ENCODE results near the gene PLPP7. TPM values are rescaled to one million over a fixed set of nuclear protein-coding genes. Genes with fewer than 3 reads are reported as not detected.

The PLPP7 gene
- polyA plus RNA-seq, 2 of the 4 experiments (the other 2 are of a cell fraction), result 0.08 TPM; not detected in 1

DNA sequence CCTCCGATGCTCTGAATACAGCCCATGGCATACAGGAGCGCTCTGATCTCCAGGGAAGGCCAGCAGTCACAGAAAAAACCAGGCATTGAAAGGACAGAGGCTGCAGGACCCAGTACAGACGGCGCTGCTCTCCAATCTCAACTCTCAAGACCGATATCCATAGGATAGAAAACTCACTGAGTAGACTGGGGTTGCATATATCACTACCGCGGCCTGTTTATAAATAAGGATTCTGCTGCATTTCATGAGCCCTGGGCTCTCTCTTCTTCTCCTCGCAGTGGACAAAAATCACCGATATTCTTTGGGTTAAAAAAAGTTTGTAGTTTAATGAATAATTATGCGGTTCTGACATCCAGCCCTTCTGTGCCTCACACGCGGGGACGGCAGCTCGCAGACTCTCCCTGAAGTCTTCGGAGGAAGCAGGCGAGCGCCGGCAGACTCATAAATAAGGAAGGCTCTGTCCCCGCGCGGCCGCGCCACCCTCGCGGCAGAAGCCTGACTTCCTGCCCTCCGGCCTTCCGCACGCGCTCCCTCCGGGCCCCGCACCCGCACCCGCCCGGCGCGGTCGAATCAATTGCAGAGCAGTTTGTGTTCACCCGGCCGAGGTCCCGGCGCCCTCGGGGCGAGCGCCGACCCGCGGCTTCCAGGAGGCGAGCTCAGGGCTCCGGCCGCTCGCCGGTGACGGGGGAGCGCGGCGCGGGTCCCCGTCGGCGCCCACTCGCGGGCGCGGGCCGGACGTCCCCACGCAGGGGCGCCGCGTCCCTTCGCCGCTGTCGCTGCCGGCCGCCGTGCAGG is 13.2 kb upstream of the PLPP7 start, which contains the start of gene FAM78A (continued):
- TF ChIP-seq TFCP2L1 (CRISPR knock-in tag; IDR thresholded peaks at IDR 0.05), result no peak
- TF ChIP-seq EHMT2 (IDR thresholded peaks at IDR 0.05; ENCODE audit: low read depth), result no peak
- no peak for TF ChIP-seq JUN (IDR thresholded peaks at IDR 0.05)
- TF ChIP-seq, protein P1, sequence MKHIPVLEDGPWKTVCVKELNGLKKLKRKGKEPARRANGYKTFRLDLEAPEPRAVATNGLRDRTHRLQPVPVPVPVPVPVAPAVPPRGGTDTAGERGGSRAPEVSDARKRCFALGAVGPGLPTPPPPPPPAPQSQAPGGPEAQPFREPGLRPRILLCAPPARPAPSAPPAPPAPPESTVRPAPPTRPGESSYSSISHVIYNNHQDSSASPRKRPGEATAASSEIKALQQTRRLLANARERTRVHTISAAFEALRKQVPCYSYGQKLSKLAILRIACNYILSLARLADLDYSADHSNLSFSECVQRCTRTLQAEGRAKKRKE (CRISPR knock-in tag; IDR thresholded peaks at IDR 0.05; ENCODE audit: low read depth), result no peak
- TF ChIP-seq RARB (CRISPR knock-in tag; IDR thresholded peaks at IDR 0.05), result no peak
- no peak for TF ChIP-seq KDM5A (IDR thresholded peaks at IDR 0.05)
- TF ChIP-seq NPAS2 (CRISPR knock-in tag; IDR thresholded peaks at IDR 0.05; ENCODE audit: borderline replicate concordance), result no peak
- no peak for TF ChIP-seq GATA3 (IDR thresholded peaks at IDR 0.05; ENCODE audit: borderline replicate concordance)

DNA sequence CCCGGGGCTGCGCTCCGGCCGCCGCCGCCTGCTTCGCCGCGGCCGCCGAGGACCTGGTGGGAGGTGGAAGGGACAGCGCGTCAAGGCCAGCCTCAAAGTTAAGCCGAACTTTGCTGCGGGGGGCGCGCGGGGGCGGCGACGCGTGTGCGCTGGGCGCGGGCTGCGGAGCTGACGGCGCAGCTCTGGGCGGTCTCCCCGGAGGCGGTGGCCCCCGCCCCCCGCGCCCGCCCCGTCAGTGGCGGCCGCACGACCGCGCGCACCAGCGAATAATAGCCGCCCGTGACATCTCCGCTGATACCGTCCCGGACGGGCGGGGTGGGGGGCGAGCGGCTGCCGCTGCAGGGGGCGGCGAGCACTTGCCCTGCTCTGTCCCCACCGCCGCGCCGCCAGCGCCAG is 12.6 kb upstream of the PLPP7 start:
- Histone ChIP-seq H3K4me3 (peak overlapping the region; percentile 70), H3K4me1 (no peaks in the 10 kb centered on the region; the same call in 2 of the 3 replicates), H3K9me3 (no peaks in the 10 kb centered on the region), H3K4me2 (peak overlapping the region; percentile 100), H3K27ac (peak overlapping the region; percentile 51 to 85; a peak in 5 of 6 replicates)
- ATAC-seq (no peak), FAIRE-seq (no peak), DNase-seq (ENCODE audit: low read depth in 1 of 2, low spot score in 1 of 2) (no peak)
- TF ChIP-seq SREBF2 (IDR thresholded peaks at IDR 0.05) (no peak), GATA3 (IDR thresholded peaks at IDR 0.05; ENCODE audit: borderline replicate concordance) (no peak)
- ChIA-PET POLR2A (no interaction called here), CTCF (no interaction called here)
- no CpG with 5 or more reads among the region's 60 CpGs for WGBS (ENCODE audit: missing lambda C conversion rate)

DNA sequence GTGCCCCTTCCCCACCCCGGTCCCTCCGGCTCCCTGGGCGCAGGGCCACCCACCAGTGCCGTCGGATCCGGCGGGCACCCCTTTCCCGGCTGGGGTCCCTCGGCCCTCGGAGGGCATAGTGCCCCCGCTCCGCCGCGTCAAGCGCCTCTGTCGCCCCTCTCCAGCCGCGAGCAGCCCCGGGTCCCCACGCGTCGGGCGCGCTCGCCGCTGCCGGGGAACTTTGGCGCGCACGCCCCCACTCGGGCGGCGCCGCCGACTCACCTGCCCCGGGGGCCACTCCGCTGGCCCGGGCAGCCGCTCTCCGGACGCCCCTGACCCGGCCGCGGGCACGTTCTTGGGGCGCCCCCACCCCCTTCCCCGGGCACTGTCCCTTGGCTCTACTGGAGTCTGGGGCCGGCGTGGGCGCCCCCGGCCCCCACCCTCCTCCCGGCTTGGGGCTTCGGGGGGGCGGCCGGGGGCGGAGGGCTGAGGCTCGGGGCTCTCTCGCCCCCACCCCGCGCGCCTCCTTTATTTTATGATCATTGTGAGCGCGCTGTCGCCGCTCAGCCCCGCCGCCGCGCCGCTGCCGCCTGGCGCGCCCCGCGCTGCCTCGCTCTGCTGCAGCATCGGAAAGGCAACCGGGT is 12.1 kb upstream of the PLPP7 start:
- POLR2A ChIA-PET, result no interaction called here
- no peak for FAIRE-seq

More for the DNA sequence above, 12.1 kb upstream of the PLPP7 start:
- Histone ChIP-seq H3K27ac (peak overlapping the region; percentile 51 to 85), H3K4me3 (peak overlapping the region; percentile 70), H3K4me2 (peak overlapping the region; percentile 100), H3K4me1 (no peaks in the 10 kb centered on the region; the same call in 2 of the 3 replicates), H3K9me3 (no peaks in the 10 kb centered on the region)
- WGBS (ENCODE audit: missing lambda C conversion rate), result 0% methylated on average over 1 of the region's 78 CpGs
- CTCF ChIA-PET, result interaction anchor here (1.5 to 1.6 kb wide), 2 partner anchors 26 to 231 kb away, joined by 3 read pairs; no protein-coding TSS in a partner anchor
- DNase-seq (ENCODE audit: low read depth in 1 of 2, low spot score in 1 of 2), result no peak
- TF ChIP-seq, protein P2, sequence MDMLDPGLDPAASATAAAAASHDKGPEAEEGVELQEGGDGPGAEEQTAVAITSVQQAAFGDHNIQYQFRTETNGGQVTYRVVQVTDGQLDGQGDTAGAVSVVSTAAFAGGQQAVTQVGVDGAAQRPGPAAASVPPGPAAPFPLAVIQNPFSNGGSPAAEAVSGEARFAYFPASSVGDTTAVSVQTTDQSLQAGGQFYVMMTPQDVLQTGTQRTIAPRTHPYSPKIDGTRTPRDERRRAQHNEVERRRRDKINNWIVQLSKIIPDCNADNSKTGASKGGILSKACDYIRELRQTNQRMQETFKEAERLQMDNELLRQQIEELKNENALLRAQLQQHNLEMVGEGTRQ (IDR thresholded peaks at IDR 0.05), result no peak
- TF ChIP-seq, protein P3, sequence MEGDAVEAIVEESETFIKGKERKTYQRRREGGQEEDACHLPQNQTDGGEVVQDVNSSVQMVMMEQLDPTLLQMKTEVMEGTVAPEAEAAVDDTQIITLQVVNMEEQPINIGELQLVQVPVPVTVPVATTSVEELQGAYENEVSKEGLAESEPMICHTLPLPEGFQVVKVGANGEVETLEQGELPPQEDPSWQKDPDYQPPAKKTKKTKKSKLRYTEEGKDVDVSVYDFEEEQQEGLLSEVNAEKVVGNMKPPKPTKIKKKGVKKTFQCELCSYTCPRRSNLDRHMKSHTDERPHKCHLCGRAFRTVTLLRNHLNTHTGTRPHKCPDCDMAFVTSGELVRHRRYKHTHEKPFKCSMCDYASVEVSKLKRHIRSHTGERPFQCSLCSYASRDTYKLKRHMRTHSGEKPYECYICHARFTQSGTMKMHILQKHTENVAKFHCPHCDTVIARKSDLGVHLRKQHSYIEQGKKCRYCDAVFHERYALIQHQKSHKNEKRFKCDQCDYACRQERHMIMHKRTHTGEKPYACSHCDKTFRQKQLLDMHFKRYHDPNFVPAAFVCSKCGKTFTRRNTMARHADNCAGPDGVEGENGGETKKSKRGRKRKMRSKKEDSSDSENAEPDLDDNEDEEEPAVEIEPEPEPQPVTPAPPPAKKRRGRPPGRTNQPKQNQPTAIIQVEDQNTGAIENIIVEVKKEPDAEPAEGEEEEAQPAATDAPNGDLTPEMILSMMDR (IDR thresholded peaks at IDR 0.05), result 0 out of 3 replicates have a peak, but pooled peaks have one; percentile 9
- no peak for ATAC-seq

Measured in A549 (cell line).